HG03565 (cell line): ENCODE data around the gene TMEM132C.
A peak's percentile ranks its signal among the peaks of the same experiment; 100 is the strongest.
"Not testable (repeated sequence)": the region's sequence is repeated elsewhere in the genome, so short reads cannot be mapped to it uniquely, and the experiment has no call there.

Experiments
- ATAC-seq: cut with Tn5 transposase; IDR thresholded peaks from one replicate; pipeline ENCODE4 v1.9.1; 2021; ENCODE audit warnings: mild to moderate bottlenecking, moderate library complexity; ENCODE audit not compliant: unreplicated experiment

Gene TMEM132C

GRCh38 chr12:128603573-128604115 is 336.7 kb downstream of the TMEM132C start:
- ATAC-seq = no peak

GRCh38 chr12:128604219-128604618 is 337.2 kb downstream of the TMEM132C start:
- not testable (repeated sequence) for ATAC-seq

GRCh38 chr12:128606051-128606450 is 339.1 kb downstream of the TMEM132C start:
- no peak for ATAC-seq

GRCh38 chr12:128606538-128606937 is 339.6 kb downstream of the TMEM132C start:
- ATAC-seq = no peak

DNA sequence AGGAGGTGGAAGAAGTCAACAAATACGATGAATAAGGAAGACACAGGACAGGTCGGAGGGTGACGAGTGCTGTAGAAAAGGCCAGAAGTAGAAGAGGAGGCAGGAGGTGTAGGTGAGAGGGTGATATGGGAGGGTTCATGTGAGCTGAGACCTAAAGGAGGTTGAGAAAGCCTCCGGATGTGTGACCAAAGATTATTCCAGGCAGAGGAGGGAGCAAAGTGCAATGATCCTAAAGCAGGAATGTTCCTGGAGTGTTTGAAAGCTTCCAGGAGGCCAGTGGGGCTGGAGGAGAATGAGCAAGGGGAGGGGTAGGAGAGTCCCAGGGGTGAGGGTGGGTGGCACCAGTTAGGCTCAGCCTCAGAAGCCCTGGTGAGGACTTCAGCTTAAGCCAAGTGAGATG is 340.0 kb downstream of the TMEM132C start:
- no peak for ATAC-seq

GRCh38 chr12:128607641-128608040 is 340.7 kb downstream of the TMEM132C start:
- ATAC-seq = no peak

DNA sequence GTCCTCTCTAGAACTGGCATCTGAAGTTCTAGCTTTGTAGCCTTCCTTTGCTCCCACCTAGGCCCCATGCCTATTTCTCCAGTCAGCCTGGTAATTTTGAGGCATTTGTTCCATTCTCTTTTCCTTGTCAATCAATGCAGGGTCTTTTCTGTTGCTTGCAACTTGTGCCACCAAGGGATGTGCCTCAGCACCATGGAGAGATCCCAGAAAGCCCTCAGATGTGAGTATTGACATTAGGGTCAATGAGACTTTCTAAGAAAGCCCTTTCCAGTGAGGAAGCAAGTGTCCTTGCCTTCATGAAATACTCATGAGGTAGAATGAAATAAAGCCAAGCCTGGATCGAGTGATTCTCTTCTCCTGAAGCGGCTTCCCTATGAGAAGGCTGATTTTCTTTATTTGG is 342.9 kb downstream of the TMEM132C start:
- ATAC-seq = no peak

DNA sequence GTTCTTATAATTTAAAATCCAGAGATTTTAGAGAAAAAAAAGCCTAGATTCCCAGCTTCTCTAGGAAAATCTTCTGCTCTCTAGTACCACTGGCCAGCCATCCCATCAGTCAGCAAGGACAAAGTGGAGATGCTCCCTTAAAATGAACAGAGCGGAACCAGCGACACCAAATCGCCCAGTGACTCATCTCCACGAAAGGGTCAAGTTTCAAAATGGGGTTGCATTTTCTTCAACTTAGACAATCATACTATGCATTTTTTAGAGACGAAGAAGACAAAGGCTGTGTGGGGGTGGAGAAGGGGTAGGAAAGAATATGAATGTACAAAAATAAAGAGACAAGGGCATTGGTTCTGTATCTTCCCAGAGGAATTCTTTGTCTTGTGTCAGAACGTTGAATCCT is 344.8 kb downstream of the TMEM132C start:
- no peak for ATAC-seq

GRCh38 chr12:128612150-128612850 is 345.3 kb downstream of the TMEM132C start:
- no peak for ATAC-seq

- no peak for ATAC-seq
These were observed 347.0 kb downstream of the TMEM132C start for GRCh38 chr12:128613837-128614590.

- ATAC-seq = no peak
These were observed 350.4 kb downstream of the TMEM132C start for GRCh38 chr12:128617304-128617833.

DNA sequence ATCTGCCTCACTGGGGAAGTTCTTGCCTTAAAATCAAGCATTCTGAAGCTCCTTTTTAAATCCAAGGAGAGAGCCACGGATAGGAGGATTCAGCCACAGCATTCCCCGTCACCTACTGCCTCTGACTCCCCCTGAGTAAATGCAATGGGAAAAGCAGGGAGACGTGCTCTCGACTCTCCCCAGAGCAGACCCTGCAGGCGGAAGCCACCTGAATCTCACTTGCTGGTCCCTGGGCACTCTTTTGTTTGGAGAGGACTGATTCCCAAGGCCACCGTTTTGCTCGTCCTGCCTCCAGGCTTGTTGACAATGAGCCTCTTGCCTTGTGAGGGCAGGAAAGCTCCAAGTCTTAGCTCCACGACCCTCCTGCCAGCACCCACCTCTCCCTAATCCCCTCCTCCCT is 352.3 kb downstream of the TMEM132C start:
- no peak for ATAC-seq

DNA sequence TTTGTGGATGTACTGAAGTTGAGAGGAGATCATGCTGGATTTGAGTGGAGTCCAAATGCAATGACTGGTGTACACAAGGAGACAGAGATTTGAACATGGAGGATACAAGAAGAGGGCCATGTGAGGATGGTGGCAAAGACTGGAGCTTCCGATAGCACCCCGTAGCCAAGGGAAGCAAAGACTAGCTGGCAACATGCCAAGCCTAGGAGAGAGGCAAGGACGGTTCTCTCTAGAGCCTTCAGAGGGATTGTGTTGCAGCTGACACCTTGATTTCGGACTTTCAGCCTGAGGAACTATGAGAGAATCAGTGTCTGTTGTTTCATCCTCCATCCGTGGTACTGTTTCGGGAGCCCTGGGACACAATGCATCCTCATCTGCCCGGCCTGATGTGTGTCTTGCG is 354.3 kb downstream of the TMEM132C start:
- ATAC-seq = no peak

DNA sequence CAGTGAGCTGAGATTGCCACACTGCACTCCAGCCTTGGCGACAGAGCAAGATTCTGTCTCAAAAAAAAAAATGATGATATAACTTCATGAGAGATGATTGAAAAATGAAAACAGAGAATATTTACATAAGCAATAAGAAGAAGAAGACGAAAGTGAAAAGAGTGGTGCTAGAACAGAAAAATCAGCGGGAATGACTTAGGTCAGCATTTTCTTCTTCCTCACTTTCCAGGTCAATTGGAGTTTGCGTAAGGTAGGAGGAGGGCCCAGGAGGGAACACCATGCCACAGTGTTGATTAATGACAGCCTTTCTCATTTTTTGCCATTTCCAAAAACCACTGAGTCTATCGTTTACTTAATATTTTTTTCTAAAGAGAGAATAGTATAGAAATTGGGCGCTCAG is 356.8 kb downstream of the TMEM132C start:
- ATAC-seq = no peak

DNA sequence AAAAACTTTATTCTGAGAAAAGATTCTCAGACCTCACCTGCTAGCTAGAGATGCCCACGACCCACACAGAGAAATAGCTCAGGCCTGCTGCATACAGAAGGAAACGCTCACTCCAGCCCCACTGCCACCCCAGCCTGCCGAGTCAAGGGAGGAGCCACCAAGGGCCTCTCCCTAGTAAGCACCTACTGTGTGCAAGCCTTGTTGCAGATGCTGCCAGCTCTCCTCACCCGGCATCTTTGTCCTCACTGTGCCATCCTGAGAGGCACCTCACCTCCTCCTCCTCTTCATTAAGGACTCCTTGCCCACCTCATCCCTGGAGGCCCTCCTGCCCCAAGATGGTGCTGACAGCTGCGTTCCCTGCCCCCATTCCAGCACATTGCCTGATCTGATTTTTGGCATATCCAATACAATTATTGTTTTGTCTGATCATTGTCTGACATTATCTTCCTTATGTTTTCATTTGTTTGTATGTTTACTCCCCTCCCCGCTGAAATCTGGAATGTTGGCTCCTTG is 359.9 kb downstream of the TMEM132C start:
- no peak for ATAC-seq

DNA sequence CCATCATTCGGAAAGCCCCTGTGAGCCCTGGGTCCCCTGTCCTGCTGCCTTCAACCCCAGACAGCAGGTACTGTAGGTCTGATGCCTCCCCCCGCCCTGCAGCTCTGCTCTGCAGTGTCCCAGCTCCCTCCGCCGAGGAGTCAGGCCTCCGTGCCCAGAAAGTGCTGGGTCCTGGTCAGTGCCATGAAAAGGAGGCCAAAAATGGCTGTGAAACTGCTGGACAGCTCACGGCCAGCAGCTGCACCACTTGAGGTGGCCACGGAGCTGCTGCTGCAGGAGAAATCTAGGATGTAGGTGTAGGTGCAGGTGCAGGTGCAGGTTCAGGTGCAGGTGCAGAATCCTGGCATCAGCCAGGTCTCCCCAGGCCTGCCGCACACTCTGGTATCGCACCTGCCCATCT is 360.7 kb downstream of the TMEM132C start:
- no peak for ATAC-seq

DNA sequence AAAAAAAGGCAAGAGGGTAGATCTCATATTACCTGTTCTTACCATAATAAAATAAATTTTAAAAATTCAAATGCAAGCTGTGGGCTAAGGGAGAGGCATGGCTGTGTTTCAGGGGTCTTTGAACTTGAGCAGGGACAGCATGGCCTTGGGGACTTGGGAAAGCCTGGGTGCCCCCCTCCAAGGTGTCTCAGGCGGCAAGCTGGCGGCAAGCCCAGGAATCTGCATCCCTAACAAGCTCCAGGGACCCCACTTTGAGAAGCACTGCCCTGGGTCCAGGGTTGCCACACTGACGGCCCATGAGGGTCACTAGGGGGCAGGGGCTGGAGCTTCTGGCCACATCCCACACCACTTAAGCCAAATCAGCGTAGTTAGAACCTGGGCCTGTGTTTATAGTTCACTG is 363.0 kb downstream of the TMEM132C start:
- no peak for ATAC-seq

- peak; percentile 95 for ATAC-seq
These were observed 371.0 kb downstream of the TMEM132C start for GRCh38 chr12:128637642-128638606.

DNA sequence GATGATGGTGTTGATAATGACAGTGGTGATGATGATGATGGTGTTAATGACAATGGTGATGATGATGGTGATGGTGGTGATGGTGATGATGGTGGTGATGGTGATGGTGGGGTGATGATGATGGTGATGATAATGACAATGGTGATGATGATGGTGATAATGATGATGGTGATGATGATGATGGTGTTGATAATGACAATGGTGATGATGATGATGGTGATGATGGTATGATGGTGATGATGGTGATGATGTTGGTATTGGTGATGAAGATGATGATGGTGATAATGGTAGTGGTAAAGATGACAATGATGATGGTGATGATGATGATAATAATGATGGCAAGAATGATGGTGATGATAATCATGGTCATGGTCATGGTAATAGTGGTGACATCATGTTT is 372.1 kb downstream of the TMEM132C start:
- no peak for ATAC-seq

DNA sequence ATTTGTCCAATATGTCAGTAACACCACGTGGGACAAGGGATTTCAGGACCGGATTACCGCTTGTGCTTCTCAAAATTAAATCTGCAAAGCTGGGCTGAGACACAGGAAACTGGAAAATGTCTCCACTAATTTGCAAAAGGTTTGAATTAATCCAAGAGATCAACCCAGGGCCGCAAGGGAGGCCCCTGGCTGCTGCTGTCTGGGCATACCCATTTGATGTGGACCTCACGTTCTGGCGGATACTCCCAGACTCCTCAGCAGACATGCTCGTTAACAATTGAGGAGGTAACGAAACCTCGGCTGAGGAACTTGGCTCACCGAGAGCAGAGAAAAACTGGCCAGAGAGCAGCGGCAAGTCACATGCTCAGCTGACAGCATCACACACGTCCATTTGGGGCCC is 376.2 kb downstream of the TMEM132C start:
- no peak for ATAC-seq
